Upper lobe of right lung (tissue), 1 donor: ENCODE measurements around the gene NUP62CL. TPM values are rescaled to one million over a fixed set of nuclear protein-coding genes. Genes with fewer than 3 reads are reported as not detected.

Source experiments
- ATAC-seq: fragments of 200-7000 bp; cut with Tn5 transposase; one replicate; pipeline ENCODE4 v1.9.1; 2020; ENCODE audit warnings: mild to moderate bottlenecking, moderate library complexity
- DNase-seq: peaks from one replicate; pipeline ENCODE4 v3.0.0-alpha.2; 2020
- H3K27ac ChIP-seq: fragments of 200-600 bp; one replicate; pipeline ENCODE4 v1.8.0; 2022
- H3K27me3 ChIP-seq: fragments of 200-600 bp; one replicate; pipeline ENCODE4 v1.8.0; 2022; ENCODE audit warnings: mild to moderate bottlenecking
- H3K36me3 ChIP-seq: fragments of 200-600 bp; one replicate; pipeline ENCODE4 v1.8.0; 2022
- H3K4me1 ChIP-seq: fragments of 200-600 bp; one replicate; pipeline ENCODE4 v1.8.0; 2022
- H3K4me3 ChIP-seq: fragments of 200-600 bp; one replicate; pipeline ENCODE4 v1.8.0; 2022; ENCODE audit warnings: mild to moderate bottlenecking
- H3K9me3 ChIP-seq: fragments of 200-600 bp; one replicate; pipeline ENCODE4 v1.8.0; 2022
- intact Hi-C: fragments of 100-400 bp; cut with DNase I; formaldehyde crosslinking; loops from one replicate; pipeline ENCODE4 v1.11.0; 2022
- total RNA-seq: library from RNA; stranded (reverse); fragmentation: NEBNext Ultra II Directional; extraction: Animal tissue kit (Norgen Biotek cat#: 25700); gene quantifications from one replicate; pipeline ENCODE4 v1.2.1, GENCODE V29; 2021
- TF ChIP-seq, protein P1 (sequence below): fragments of 200-600 bp; IDR thresholded peaks from one replicate; pipeline ENCODE4 v1.8.0; 2022; ENCODE audit warnings: antibody characterized with exemption
- donor health status: DM: no; HTN: yes; CAD: no; lungs with severe emphysema.

The NUP62CL gene
- total RNA-seq, 1 donor from 2014 or later = 0.78 TPM

DNA sequence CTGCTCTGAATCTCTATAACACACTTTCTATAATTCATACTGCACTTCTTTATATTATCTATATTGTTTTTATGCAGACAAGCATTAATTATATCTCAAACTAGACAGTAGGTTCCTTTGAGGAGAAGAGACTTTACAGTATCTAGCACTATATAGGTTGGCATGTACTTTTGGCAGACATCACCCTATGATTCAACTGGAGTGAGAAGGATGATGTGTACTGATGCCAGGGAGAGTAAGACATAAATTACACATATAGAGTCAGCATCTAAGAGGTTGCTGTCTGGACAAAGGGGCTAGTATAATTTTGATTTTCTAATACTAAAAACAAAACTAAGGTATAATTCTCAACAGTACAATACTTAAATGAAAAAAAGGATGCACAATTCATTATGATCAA lies 82.5 kb downstream of the NUP62CL start:
- intact Hi-C loops = no loop called here

DNA sequence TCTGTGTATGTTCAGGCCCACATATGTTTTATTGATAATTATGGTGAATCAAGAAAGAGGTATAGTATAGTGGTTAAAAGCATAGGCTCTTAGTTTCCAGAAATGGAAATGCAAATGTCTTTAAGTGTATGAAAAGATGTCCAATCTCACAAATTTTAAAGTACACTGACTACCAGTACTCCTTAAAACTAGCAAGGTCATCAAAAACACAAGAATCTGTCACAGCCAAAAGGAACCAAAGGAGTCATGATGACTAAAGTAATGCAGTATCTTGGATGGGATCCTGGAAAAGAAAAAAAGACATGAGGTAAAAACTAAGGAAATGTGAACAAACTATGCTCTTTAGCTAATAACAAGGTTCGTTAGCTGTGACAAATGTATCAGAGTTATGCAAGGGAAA lies 87.0 kb downstream of the NUP62CL start:
- DNase-seq (no peak), ATAC-seq (no peak)
- Histone ChIP-seq H3K36me3 (peaks cover 21% of the 10 kb centered on the region), H3K4me1 (no peaks in the 10 kb centered on the region), H3K27ac (peak overlapping the region; percentile 78), H3K4me3 (peak overlapping the region; percentile 65), H3K9me3 (no peaks in the 10 kb centered on the region), H3K27me3 (no peaks in the 10 kb centered on the region)
- intact Hi-C loops = no loop called here
- TF ChIP-seq, protein P1, sequence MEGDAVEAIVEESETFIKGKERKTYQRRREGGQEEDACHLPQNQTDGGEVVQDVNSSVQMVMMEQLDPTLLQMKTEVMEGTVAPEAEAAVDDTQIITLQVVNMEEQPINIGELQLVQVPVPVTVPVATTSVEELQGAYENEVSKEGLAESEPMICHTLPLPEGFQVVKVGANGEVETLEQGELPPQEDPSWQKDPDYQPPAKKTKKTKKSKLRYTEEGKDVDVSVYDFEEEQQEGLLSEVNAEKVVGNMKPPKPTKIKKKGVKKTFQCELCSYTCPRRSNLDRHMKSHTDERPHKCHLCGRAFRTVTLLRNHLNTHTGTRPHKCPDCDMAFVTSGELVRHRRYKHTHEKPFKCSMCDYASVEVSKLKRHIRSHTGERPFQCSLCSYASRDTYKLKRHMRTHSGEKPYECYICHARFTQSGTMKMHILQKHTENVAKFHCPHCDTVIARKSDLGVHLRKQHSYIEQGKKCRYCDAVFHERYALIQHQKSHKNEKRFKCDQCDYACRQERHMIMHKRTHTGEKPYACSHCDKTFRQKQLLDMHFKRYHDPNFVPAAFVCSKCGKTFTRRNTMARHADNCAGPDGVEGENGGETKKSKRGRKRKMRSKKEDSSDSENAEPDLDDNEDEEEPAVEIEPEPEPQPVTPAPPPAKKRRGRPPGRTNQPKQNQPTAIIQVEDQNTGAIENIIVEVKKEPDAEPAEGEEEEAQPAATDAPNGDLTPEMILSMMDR = no peak

More for the DNA sequence above, 82.5 kb downstream of the NUP62CL start:
- Histone ChIP-seq H3K4me3 (no peak overlapping the region), H3K27me3 (no peaks in the 10 kb centered on the region), H3K9me3 (no peaks in the 10 kb centered on the region), H3K4me1 (no peaks in the 10 kb centered on the region), H3K27ac (no peak overlapping the region), H3K36me3 (no peaks in the 10 kb centered on the region)
- ATAC-seq (no peak), DNase-seq (no peak)
- TF ChIP-seq, protein P1 = no peak

DNA sequence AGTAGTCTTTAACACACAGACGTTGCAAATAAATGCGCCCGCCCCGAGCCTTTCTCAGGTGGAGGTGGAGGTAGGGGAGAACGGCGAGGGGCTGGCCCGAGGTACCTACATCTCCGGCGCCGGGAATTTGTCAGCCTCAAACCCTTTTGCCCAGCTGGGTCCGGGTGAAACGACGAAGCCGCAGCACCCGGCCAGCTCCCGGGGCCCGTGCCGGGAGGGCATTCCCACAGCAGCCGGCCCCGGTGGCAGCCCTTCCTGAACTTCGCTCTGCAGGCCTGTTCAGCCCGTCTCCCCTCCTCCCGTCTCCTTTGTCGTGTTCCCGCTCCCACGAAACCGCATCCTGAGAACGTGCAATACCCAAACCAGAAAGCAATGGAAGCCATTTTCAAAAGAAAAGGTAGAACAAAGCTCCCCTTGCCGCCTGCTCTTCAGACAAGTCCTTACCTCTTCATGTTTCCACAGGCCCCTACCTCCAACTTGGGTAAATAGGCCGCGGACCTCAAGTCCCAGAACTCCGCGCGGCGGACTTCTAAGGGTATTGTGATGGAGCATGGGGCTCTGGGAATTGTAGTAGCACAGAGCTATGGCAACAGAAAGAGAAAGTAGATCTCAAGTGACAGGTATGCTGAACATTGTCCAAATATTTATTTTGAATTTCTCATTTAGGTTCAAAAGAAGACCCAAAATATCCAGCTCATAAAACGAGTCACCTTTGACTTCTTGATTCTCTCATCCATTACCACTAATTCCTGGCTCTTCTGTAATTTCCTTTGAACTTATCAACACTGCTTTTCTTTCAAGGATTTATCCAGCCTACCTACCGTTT lies 87.7 kb downstream of the NUP62CL start, which contains the start of gene RBM41:
Gene RBM41, minus strand, starts transcription at position 501 of the 826 bp plus-strand sequence. Its CDS starts 49 bp downstream, at position 452.
- Histone ChIP-seq H3K27ac (peak within 1 kb of the TSS; percentile 78), H3K4me1 (no peaks in the 10 kb centered on the region), H3K4me3 (peak within 1 kb of the TSS; percentile 65), H3K36me3 (peaks cover 22% of the 10 kb centered on the region), H3K27me3 (no peaks in the 10 kb centered on the region), H3K9me3 (no peaks in the 10 kb centered on the region)
- ATAC-seq (peak; percentile 100), DNase-seq (peak; percentile 88)
- intact Hi-C loops = no loop called here
- TF ChIP-seq, protein P1 = no peak

DNA sequence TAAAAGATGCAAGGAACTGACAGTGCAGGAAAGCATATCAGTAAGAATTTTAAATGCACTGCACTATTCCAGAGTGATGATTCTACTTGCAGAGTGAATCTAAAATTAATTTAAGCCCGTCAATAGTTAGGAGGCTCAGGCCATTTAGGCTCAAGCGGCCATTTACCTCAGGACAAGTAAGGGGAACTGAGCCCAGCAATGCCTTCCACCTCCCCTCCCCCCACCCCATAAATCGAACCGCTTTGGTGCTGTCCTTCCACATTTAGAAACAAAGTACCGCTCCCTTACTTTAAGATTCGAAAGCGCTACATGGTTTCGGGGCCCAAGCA lies 88.3 kb downstream of the NUP62CL start:
- Histone ChIP-seq H3K4me1 (no peaks in the 10 kb centered on the region), H3K9me3 (no peaks in the 10 kb centered on the region), H3K27ac (peak overlapping the region; percentile 78), H3K36me3 (peaks cover 22% of the 10 kb centered on the region), H3K4me3 (peak overlapping the region; percentile 65), H3K27me3 (no peaks in the 10 kb centered on the region)
- intact Hi-C loops = no loop called here
- TF ChIP-seq, protein P1 = no peak
- ATAC-seq (peak; percentile 23), DNase-seq (no peak)

DNA sequence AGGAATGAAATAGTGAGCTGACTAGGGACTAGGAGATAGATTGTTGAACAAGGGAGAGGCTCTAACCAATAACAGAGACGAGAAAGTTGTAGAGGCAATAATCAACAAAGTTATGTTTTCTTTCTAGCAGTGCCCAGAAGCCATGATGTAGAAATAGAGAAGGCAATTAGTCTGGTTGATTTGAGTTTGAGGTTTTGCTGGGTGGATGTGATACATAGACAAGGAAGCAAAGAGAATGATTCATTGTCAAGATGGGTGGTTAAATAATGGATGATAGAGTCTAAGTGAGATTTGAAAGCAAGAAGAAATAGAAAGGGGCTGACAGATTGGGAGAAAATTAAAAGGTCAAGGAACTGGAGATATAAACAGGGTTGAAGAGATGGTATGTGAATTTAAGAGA lies 98.8 kb downstream of the NUP62CL start:
- Histone ChIP-seq H3K36me3 (peaks cover 8% of the 10 kb centered on the region), H3K4me1 (no peaks in the 10 kb centered on the region), H3K27me3 (no peaks in the 10 kb centered on the region), H3K4me3 (no peak overlapping the region), H3K9me3 (no peaks in the 10 kb centered on the region), H3K27ac (no peak overlapping the region)
- ATAC-seq (no peak), DNase-seq (no peak)
- TF ChIP-seq, protein P1 = no peak
- intact Hi-C loops = no loop called here
